ENCODE results near the gene VIM. TPM values are rescaled to one million over a fixed set of nuclear protein-coding genes. Genes with fewer than 3 reads are reported as not detected.

Gene VIM
- total and polyA plus RNA-seq, 5 donors from 2014 or later, result 430 to 1,005 (median 491) TPM

GRCh38 chr10:17278607-17279240 lies 50.7 kb downstream of the VIM start:
- ATAC-seq (ENCODE audit: low read depth in 2 of 2) (no peak), DNase-seq (no peak)
- Mint-ChIP-seq H3K27me3 (peaks cover 15% of the 10 kb centered on the region), H3K9me3 (peaks cover 5 to 23% (median 10%) of the 10 kb centered on the region in 7 donors), H3K36me3 (no peaks in the 10 kb centered on the region), H3K4me1 (no peaks in the 10 kb centered on the region), H3K27ac (no peak overlapping the region), H3K4me3 (no peak overlapping the region)
- H3K27me3 ChIP-seq (ENCODE audit: control insufficient read depth, insufficient read depth, low read length), result peaks cover 8% of the 10 kb centered on the region
- no peaks in the 10 kb centered on the region for H3K36me3 ChIP-seq (ENCODE audit: control insufficient read depth, insufficient read depth, low read length)
- no peaks in the 10 kb centered on the region for H3K4me1 ChIP-seq (ENCODE audit: control insufficient read depth, insufficient read depth, low read length, poor library complexity, severe bottlenecking)
- no peak overlapping the region for H3K27ac ChIP-seq (ENCODE audit: insufficient read depth, low read length, poor library complexity, severe bottlenecking)
- peaks cover 7 to 10% of the 10 kb centered on the region in 2 experiments for H3K9me3 ChIP-seq (ENCODE audit: control insufficient read depth in 2 of 2, low read length in 2 of 2)
- H3K4me3 ChIP-seq (ENCODE audit: low read depth, low read length), result no peak overlapping the region

- H3K27me3 Mint-ChIP-seq, result peaks cover 23% of the 10 kb centered on the region
- Histone ChIP-seq H3K27ac (ENCODE audit: insufficient read depth, low read length, poor library complexity, severe bottlenecking) (no peak overlapping the region), H3K4me3 (ENCODE audit: low read depth, low read length) (no peak overlapping the region), H3K36me3 (ENCODE audit: control insufficient read depth, insufficient read depth, low read length) (no peaks in the 10 kb centered on the region), H3K4me1 (ENCODE audit: control insufficient read depth, insufficient read depth, low read length, poor library complexity, severe bottlenecking) (no peaks in the 10 kb centered on the region), H3K9me3 (ENCODE audit: control insufficient read depth in 2 of 2, low read length in 2 of 2) (peaks cover 2 to 10% of the 10 kb centered on the region in 2 experiments), H3K27me3 (ENCODE audit: control insufficient read depth, insufficient read depth, low read length) (peaks cover 6% of the 10 kb centered on the region)
- no peak overlapping the region for H3K4me3 Mint-ChIP-seq
- H3K36me3 Mint-ChIP-seq, result no peaks in the 10 kb centered on the region
- peaks cover 4 to 25% (median 10%) of the 10 kb centered on the region in 7 donors for H3K9me3 Mint-ChIP-seq
- ATAC-seq (ENCODE audit: low read depth in 2 of 2) (no peak), DNase-seq (no peak)
- H3K27ac Mint-ChIP-seq, result no peak overlapping the region
- no peaks in the 10 kb centered on the region for H3K4me1 Mint-ChIP-seq
Observed at GRCh38 chr10:17282311-17282710, 54.3 kb downstream of the VIM start.

- ATAC-seq (ENCODE audit: low read depth in 2 of 2) (no peak), DNase-seq (no peak)
- H3K4me3 ChIP-seq (ENCODE audit: low read depth, low read length), result no peak overlapping the region
- H3K27ac ChIP-seq (ENCODE audit: insufficient read depth, low read length, poor library complexity, severe bottlenecking), result no peak overlapping the region
- H3K4me3 Mint-ChIP-seq, result no peak overlapping the region
- no peak overlapping the region for H3K27ac Mint-ChIP-seq
- H3K9me3 ChIP-seq (ENCODE audit: control insufficient read depth in 2 of 2, low read length in 2 of 2), result peaks cover 2 to 10% of the 10 kb centered on the region in 2 experiments
- peaks cover 31% of the 10 kb centered on the region for H3K27me3 Mint-ChIP-seq
- no peaks in the 10 kb centered on the region for H3K36me3 ChIP-seq (ENCODE audit: control insufficient read depth, insufficient read depth, low read length)
- peaks cover 0 to 15% (median 3%) of the 10 kb centered on the region in 7 donors for H3K9me3 Mint-ChIP-seq
- peaks cover 0 to 7% (median 5%) of the 10 kb centered on the region in 4 donors for H3K4me1 Mint-ChIP-seq
- no peaks in the 10 kb centered on the region for H3K36me3 Mint-ChIP-seq
- no peaks in the 10 kb centered on the region for H3K4me1 ChIP-seq (ENCODE audit: control insufficient read depth, insufficient read depth, low read length, poor library complexity, severe bottlenecking)
- peaks cover 6% of the 10 kb centered on the region for H3K27me3 ChIP-seq (ENCODE audit: control insufficient read depth, insufficient read depth, low read length)
Observed at GRCh38 chr10:17286562-17287550, 58.8 kb downstream of the VIM start.

Other genes starting within 250 kb of the VIM start
- 4.7 TPM for gene CUBN, start 98.4 kb upstream of the VIM start, total RNA-seq
- under 1 TPM; 0.01 to 0.30 (median 0.13) TPM for gene CUBN, start 98.4 kb upstream of the VIM start, polyA plus RNA-seq
- 12.2 TPM for gene TRDMT1, start 26.6 kb upstream of the VIM start, total RNA-seq
- 1 to 10 TPM; 5.8 to 8.6 (median 7.2) TPM for gene TRDMT1, start 26.6 kb upstream of the VIM start, polyA plus RNA-seq
- gene ST8SIA6, start 226.4 kb downstream of the VIM start, total RNA-seq, result 10.8 TPM
- 1 to 10 TPM; 5.6 to 9.3 (median 8.2) TPM for gene ST8SIA6, start 226.4 kb downstream of the VIM start, polyA plus RNA-seq

Measured in CD4-positive, CD25-positive, alpha-beta regulatory T cell (primary cell).